DMS53 (cell line): ENCODE results near the gene NTN1.

Experiments used
- DNase-seq: peaks from one replicate; lab custom pipeline; 2025; lab: John Stamatoyannopoulos, UW

The NTN1 gene

GRCh38 chr17:9006175-9006767, 15.0 kb upstream of the NTN1 start:
- no peak for DNase-seq

GRCh38 chr17:9007052-9007714, 14.1 kb upstream of the NTN1 start:
- DNase-seq = no peak

- no peak for DNase-seq
Observed at GRCh38 chr17:9009096-9009495, 12.2 kb upstream of the NTN1 start.

- DNase-seq = no peak
Observed at GRCh38 chr17:9009737-9010136, 11.6 kb upstream of the NTN1 start.

- no peak for DNase-seq
Observed at GRCh38 chr17:9011001-9011400, 10.3 kb upstream of the NTN1 start.

GRCh38 chr17:9016941-9017552, 4.3 kb upstream of the NTN1 start:
- no peak for DNase-seq

- no peak for DNase-seq
Observed at GRCh38 chr17:9018726-9019125, 2.6 kb upstream of the NTN1 start.

GRCh38 chr17:9020096-9020823, 1.1 kb upstream of the NTN1 start:
- no peak for DNase-seq

GRCh38 chr17:9020824-9021157, 519 bp upstream of the NTN1 start:
- DNase-seq = no peak

GRCh38 chr17:9021992-9022572, 772 bp downstream of the NTN1 start:
- DNase-seq = no peak

- no peak for DNase-seq
Observed at GRCh38 chr17:9022573-9023391, 1.5 kb downstream of the NTN1 start.

GRCh38 chr17:9023392-9024218, 2.3 kb downstream of the NTN1 start:
- no peak for DNase-seq

- no peak for DNase-seq
Observed at GRCh38 chr17:9024497-9024896, 3.2 kb downstream of the NTN1 start.

- DNase-seq = no peak
Observed at GRCh38 chr17:9026741-9027140, 5.4 kb downstream of the NTN1 start.

GRCh38 chr17:9028202-9028987, 7.1 kb downstream of the NTN1 start:
- DNase-seq = no peak

GRCh38 chr17:9028988-9029570, 7.8 kb downstream of the NTN1 start:
- DNase-seq = no peak

GRCh38 chr17:9032151-9032550, 10.8 kb downstream of the NTN1 start:
- DNase-seq = no peak

- no peak for DNase-seq
Observed at GRCh38 chr17:9032583-9032982, 11.3 kb downstream of the NTN1 start.

- no peak for DNase-seq
Observed at GRCh38 chr17:9035249-9035648, 13.9 kb downstream of the NTN1 start.

GRCh38 chr17:9036336-9036735, 15.0 kb downstream of the NTN1 start:
- no peak for DNase-seq
